GM10266 (cell line): ENCODE data around the gene LYPD8.

Source experiments
- DNase-seq: peaks from one replicate; pipeline ENCODE4 v3.0.0; 2012; ENCODE audit errors: extremely low spot score
- CTCF ChIP-seq: IDR thresholded peaks from 2 replicates; pipeline ENCODE4 v1.5.1; 2012; ENCODE audit warnings: mild to moderate bottlenecking, low read depth; ENCODE audit not compliant: control insufficient read depth, insufficient read depth; ENCODE audit errors: missing control alignments

Gene LYPD8

GRCh38 chr1:248782416-248783141, 27.0 kb upstream of the LYPD8 start:
- TF ChIP-seq CTCF: no peak
- DNase-seq: no peak

- no peak for TF ChIP-seq CTCF
- DNase-seq: no peak
These were observed 23.8 kb upstream of the LYPD8 start for GRCh38 chr1:248779350-248779749.

GRCh38 chr1:248778906-248779305, 23.3 kb upstream of the LYPD8 start:
- no peak for DNase-seq
- TF ChIP-seq CTCF: no peak

- TF ChIP-seq CTCF: no peak
These were observed 21.4 kb upstream of the LYPD8 start for GRCh38 chr1:248776991-248777390.

GRCh38 chr1:248775441-248775840, 19.9 kb upstream of the LYPD8 start:
- TF ChIP-seq CTCF: no peak
- DNase-seq: no peak

More at GRCh38 chr1:248776991-248777390, 21.4 kb upstream of the LYPD8 start:
- DNase-seq: no peak

GRCh38 chr1:248759644-248760043, 4.1 kb upstream of the LYPD8 start:
- no peak for TF ChIP-seq CTCF
- no peak for DNase-seq

- no peak for TF ChIP-seq CTCF
These were observed 2.8 kb upstream of the LYPD8 start for GRCh38 chr1:248758352-248758751.

More at GRCh38 chr1:248758352-248758751, 2.8 kb upstream of the LYPD8 start:
- DNase-seq: no peak
